Activated naive CD8-positive, alpha-beta T cell treated with anti-CD3 and anti-CD28 coated beads for 36 hours (primary cell): ENCODE results near the gene PPP6R3. TPM values are rescaled to one million over a fixed set of nuclear protein-coding genes. Genes with fewer than 3 reads are reported as not detected.
A peak's percentile ranks its signal among the peaks of the same experiment; 100 is the strongest.

ENCODE experiments used
- DNase-seq: peaks from one replicate; pipeline ENCODE4 v3.0.0; 2021
- H3K27ac Mint-ChIP-seq: one replicate; pipeline ENCODE4 v1.8.0; 2022; ENCODE audit warnings: mild to moderate bottlenecking, moderate library complexity, mixed read lengths
- H3K27me3 Mint-ChIP-seq: one replicate; pipeline ENCODE4 v1.8.0; 2022; ENCODE audit warnings: mild to moderate bottlenecking, mixed read lengths
- H3K36me3 Mint-ChIP-seq: one replicate; pipeline ENCODE4 v1.8.0; 2021; ENCODE audit warnings: mild to moderate bottlenecking, mixed read lengths
- H3K4me1 Mint-ChIP-seq: one replicate; pipeline ENCODE4 v1.8.0; 2021; ENCODE audit warnings: mixed read lengths
- H3K4me3 Mint-ChIP-seq: one replicate; pipeline ENCODE4 v1.8.0; 2022; ENCODE audit warnings: mild to moderate bottlenecking, moderate library complexity, mixed read lengths
- H3K9me3 Mint-ChIP-seq: one replicate; pipeline ENCODE4 v1.8.0; 2022; ENCODE audit warnings: mixed read lengths
- total RNA-seq, 2 experiments: library from RNA; stranded (reverse); gene quantifications; one replicate each; pipeline ENCODE4 v1.2.3, GENCODE V29; 2021

Gene PPP6R3, protein sequence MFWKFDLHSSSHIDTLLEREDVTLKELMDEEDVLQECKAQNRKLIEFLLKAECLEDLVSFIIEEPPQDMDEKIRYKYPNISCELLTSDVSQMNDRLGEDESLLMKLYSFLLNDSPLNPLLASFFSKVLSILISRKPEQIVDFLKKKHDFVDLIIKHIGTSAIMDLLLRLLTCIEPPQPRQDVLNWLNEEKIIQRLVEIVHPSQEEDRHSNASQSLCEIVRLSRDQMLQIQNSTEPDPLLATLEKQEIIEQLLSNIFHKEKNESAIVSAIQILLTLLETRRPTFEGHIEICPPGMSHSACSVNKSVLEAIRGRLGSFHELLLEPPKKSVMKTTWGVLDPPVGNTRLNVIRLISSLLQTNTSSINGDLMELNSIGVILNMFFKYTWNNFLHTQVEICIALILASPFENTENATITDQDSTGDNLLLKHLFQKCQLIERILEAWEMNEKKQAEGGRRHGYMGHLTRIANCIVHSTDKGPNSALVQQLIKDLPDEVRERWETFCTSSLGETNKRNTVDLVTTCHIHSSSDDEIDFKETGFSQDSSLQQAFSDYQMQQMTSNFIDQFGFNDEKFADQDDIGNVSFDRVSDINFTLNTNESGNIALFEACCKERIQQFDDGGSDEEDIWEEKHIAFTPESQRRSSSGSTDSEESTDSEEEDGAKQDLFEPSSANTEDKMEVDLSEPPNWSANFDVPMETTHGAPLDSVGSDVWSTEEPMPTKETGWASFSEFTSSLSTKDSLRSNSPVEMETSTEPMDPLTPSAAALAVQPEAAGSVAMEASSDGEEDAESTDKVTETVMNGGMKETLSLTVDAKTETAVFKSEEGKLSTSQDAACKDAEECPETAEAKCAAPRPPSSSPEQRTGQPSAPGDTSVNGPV
- total RNA-seq: 100 to 1,000 TPM; 122 to 123 TPM

DNA sequence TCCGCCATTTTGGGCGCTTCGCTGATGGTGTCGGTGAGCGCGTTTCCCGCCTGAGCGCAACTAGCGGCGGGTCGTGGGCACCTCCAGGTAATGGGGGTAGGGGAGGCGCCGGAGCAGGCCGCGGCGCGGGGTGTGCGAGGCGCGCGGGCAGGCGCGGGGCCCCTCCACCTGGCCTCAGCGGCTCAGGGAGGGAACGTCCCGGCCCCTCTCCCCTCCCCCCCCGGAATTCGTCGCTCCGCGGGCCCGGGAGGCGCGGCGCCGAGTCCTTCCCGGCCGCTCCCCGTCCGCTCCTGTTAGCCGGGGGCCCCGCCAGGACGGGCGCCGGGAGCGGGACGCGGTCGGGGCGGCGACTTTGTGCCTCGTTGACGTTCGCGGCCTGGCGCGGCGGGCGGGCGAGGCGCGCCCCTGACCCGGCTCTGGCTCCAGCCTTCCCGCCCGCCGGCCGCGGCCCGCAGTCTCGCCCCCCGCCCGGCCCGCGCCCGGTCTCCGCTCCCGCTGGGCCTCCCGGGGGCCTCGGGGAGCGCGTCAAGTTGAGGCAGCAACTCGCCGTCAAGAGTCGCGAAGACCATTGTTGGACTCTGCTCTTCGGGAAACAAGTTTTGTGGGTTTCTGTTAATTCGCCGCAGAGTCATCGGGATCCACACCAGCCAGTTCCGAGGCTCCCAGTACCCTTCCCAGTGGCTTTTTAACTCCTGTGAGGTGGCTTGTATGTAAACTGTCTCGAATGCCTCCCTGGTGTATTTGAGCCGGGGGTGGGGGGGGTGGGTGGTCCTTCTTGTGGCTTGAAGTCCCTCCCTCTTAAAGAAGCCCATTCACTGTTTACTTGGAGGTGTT, at the start of gene PPP6R3:
TSS of gene PPP6R3 (plus strand) at position 12 of the 834 bp plus-strand sequence. CDS start 76,913 bp downstream, outside the sequence.
- H3K4me1 Mint-ChIP-seq: peaks cover 38% of the 10 kb centered on the region
- H3K36me3 Mint-ChIP-seq: peaks cover 23% of the 10 kb centered on the region

GRCh38 chr11:68411501-68411991, 49.0 kb upstream of the PPP6R3 start:
- Mint-ChIP-seq H3K36me3 (peaks cover 3% of the 10 kb centered on the region), H3K4me3 (no peak overlapping the region), H3K9me3 (no peaks in the 10 kb centered on the region), H3K27me3 (no peaks in the 10 kb centered on the region), H3K4me1 (no peaks in the 10 kb centered on the region), H3K27ac (no peak overlapping the region)
- DNase-seq: no peak

More for the DNA sequence above, at the start of gene PPP6R3:
- Mint-ChIP-seq H3K27ac (peak within 1 kb of the TSS; percentile 92), H3K27me3 (peaks cover 6% of the 10 kb centered on the region), H3K4me3 (peak within 1 kb of the TSS; percentile 98), H3K9me3 (no peaks in the 10 kb centered on the region)
- no peak for DNase-seq

DNA sequence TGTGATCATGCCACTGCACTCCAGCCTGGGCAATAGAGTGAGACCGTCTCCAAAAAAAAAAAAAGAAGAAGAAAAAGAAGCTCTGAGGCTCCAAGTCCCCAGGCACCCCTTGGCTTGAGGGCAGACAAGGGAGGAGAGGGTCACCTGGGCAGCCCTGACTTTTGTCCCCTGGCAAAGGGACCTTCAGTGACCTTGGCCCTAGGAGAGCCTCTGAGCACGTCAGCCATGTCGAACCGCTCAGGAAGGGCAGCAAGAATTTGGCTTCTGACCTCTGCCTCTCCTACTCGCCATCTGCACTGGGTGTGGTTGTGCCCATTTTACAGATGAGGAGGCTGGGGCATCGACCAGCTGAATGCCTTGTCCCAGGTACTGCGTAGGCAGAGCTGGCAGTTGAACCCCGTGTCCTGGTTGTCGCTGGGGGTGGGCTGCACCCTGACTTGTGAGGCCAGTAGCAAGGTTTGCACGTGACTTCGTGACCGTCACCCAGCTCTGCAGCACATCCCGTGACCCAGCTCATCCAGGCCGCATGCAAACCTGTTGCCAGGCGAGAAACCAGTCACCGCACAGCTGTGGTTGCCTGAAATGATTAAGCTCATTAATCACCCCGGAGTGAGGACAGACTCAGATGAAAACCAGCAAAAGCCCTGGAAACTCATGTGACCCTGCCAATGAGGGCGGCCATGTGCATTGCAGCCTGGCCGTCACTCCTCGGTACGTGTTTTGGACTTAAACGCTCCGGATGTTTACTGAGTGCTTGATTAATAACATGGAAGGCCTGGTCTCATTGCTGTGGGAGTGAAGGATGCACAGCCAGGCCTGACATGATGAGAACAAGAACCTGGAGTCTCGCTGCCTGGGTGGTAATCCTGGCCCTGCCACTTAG, 47.7 kb upstream of the PPP6R3 start:
- H3K4me1 Mint-ChIP-seq: no peaks in the 10 kb centered on the region
- H3K27ac Mint-ChIP-seq: no peak overlapping the region
- peaks cover 2% of the 10 kb centered on the region for H3K36me3 Mint-ChIP-seq
- H3K27me3 Mint-ChIP-seq: no peaks in the 10 kb centered on the region
- DNase-seq: no peak
- H3K4me3 Mint-ChIP-seq: no peak overlapping the region
- no peaks in the 10 kb centered on the region for H3K9me3 Mint-ChIP-seq

DNA sequence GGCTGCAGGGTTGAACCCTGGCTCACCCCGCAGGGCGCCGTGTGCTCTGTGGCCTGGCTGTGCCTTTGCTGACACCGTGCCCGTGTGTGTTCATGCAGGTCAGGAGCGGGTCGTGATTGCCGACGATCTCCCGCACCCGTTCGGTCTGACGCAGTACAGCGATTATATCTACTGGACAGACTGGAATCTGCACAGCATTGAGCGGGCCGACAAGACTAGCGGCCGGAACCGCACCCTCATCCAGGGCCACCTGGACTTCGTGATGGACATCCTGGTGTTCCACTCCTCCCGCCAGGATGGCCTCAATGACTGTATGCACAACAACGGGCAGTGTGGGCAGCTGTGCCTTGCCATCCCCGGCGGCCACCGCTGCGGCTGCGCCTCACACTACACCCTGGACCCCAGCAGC, 47.0 kb upstream of the PPP6R3 start:
- H3K4me3 Mint-ChIP-seq: no peak overlapping the region
- no peaks in the 10 kb centered on the region for H3K4me1 Mint-ChIP-seq
- peaks cover under 1% of the 10 kb centered on the region for H3K36me3 Mint-ChIP-seq
- no peak for DNase-seq
- no peaks in the 10 kb centered on the region for H3K27me3 Mint-ChIP-seq
- no peak overlapping the region for H3K27ac Mint-ChIP-seq
- H3K9me3 Mint-ChIP-seq: no peaks in the 10 kb centered on the region

GRCh38 chr11:68414496-68415221, 45.9 kb upstream of the PPP6R3 start:
- DNase-seq: no peak
- H3K9me3 Mint-ChIP-seq: no peaks in the 10 kb centered on the region
- H3K4me1 Mint-ChIP-seq: no peaks in the 10 kb centered on the region
- no peaks in the 10 kb centered on the region for H3K36me3 Mint-ChIP-seq
- H3K4me3 Mint-ChIP-seq: no peak overlapping the region
- H3K27ac Mint-ChIP-seq: no peak overlapping the region
- H3K27me3 Mint-ChIP-seq: no peaks in the 10 kb centered on the region

- no peaks in the 10 kb centered on the region for H3K4me1 Mint-ChIP-seq
- no peak overlapping the region for H3K27ac Mint-ChIP-seq
- no peak for DNase-seq
Measured at GRCh38 chr11:68416070-68416578, 44.4 kb upstream of the PPP6R3 start.

GRCh38 chr11:68418648-68419047, 41.9 kb upstream of the PPP6R3 start:
- Mint-ChIP-seq H3K4me1 (no peaks in the 10 kb centered on the region), H3K9me3 (no peaks in the 10 kb centered on the region), H3K27me3 (no peaks in the 10 kb centered on the region), H3K27ac (no peak overlapping the region), H3K4me3 (no peak overlapping the region), H3K36me3 (peaks cover 5% of the 10 kb centered on the region)
- no peak for DNase-seq

More at GRCh38 chr11:68416070-68416578, 44.4 kb upstream of the PPP6R3 start:
- H3K36me3 Mint-ChIP-seq: peaks cover 5% of the 10 kb centered on the region
- H3K27me3 Mint-ChIP-seq: no peaks in the 10 kb centered on the region
- H3K4me3 Mint-ChIP-seq: no peak overlapping the region
- no peaks in the 10 kb centered on the region for H3K9me3 Mint-ChIP-seq

DNA sequence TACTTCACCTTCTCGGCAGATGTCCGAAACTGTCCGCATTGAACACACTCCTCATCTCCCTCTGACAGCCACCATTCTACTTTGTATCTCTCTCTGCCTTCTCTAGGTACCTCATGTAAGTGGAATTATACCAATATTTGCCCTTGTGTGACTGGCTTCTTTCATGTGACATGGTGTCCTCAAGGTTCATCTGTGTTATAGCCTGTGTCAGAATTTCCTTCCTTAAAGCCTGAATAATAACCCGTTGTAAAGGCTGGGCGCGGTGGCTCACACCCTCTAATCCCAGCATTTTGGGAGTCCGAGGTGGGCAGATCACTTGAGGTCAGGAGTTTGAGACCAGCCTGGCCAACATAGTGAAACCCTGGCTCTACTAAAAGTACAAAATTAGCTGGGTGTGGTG, 40.4 kb upstream of the PPP6R3 start:
- Mint-ChIP-seq H3K4me3 (no peak overlapping the region), H3K9me3 (no peaks in the 10 kb centered on the region), H3K4me1 (no peaks in the 10 kb centered on the region), H3K27ac (no peak overlapping the region), H3K36me3 (peaks cover 5% of the 10 kb centered on the region), H3K27me3 (no peaks in the 10 kb centered on the region)
- no peak for DNase-seq

GRCh38 chr11:68423481-68423880, 37.1 kb upstream of the PPP6R3 start:
- Mint-ChIP-seq H3K9me3 (peaks cover 2% of the 10 kb centered on the region), H3K27ac (no peak overlapping the region), H3K36me3 (peaks cover 18% of the 10 kb centered on the region), H3K4me3 (no peak overlapping the region), H3K4me1 (no peaks in the 10 kb centered on the region), H3K27me3 (no peaks in the 10 kb centered on the region)
- no peak for DNase-seq

DNA sequence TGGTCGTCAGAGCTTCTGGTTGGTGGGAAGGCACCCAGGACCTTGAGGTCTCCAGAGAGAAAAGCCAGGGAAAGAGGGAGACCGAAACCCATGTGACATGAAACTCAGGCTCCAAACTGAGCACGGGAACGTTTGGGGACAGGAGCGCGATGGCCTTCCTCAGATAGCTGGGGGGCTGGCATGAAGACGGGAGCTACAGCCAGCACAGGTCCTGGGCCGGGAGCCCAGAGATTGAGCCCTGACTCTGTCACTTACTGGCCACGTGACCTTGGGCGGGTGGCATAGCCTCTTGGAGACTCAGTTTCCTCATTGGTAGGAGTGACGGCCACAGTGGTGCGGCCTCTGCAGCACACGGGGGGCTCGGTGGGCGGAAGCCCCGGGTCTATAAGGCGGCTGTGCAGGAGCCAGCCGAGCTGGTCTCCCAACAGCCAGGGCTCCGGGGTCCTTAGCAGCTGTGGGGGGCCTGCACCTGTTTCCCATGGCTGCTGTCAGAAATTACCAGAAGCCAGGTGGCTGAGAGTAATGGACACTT, 36.4 kb upstream of the PPP6R3 start:
- H3K27ac Mint-ChIP-seq: no peak overlapping the region
- peaks cover 6% of the 10 kb centered on the region for H3K9me3 Mint-ChIP-seq
- no peaks in the 10 kb centered on the region for H3K4me1 Mint-ChIP-seq
- DNase-seq: no peak
- no peaks in the 10 kb centered on the region for H3K27me3 Mint-ChIP-seq
- no peak overlapping the region for H3K4me3 Mint-ChIP-seq
- peaks cover 23% of the 10 kb centered on the region for H3K36me3 Mint-ChIP-seq

DNA sequence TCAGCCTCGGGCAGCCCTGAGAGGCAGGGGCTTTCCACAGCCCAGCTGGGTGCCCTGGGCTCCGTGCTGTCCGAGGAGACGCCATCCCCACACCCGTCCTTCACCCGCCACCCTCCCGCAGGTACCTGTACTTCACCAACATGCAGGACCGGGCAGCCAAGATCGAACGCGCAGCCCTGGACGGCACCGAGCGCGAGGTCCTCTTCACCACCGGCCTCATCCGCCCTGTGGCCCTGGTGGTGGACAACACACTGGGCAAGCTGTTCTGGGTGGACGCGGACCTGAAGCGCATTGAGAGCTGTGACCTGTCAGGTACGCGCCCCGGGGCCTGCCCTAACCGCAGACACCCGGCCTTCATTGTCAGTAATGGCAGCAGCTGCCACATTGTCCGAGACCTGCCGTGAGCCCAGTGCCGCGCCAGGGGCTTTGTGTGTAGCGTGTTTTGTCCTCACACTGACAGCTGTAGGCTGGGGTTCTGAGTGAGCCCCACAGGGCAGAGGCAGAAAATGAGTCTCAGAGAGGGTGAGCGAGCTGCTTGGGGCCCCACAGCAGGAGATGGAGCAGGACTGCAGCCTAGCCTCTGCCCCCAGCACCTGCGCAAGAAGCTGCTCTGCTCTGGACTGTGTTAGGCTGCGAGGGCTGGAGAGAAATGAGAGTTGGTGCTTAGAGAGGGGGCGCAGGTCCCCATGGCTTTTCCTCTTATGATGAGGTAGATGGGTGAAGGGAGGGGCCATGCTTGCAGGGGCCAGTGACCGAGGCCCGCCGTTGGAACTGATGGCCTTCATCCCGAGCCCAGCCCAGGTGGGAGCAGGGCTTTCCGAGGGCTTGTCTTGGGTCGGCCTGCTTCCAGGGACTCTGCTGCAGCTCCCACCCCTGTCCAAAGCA, 35.3 kb upstream of the PPP6R3 start:
- H3K27me3 Mint-ChIP-seq: no peaks in the 10 kb centered on the region
- DNase-seq: no peak
- peaks cover 14% of the 10 kb centered on the region for H3K9me3 Mint-ChIP-seq
- no peak overlapping the region for H3K4me3 Mint-ChIP-seq
- H3K36me3 Mint-ChIP-seq: peaks cover 29% of the 10 kb centered on the region
- H3K4me1 Mint-ChIP-seq: no peaks in the 10 kb centered on the region
- no peak overlapping the region for H3K27ac Mint-ChIP-seq

GRCh38 chr11:68425866-68426380, 34.6 kb upstream of the PPP6R3 start:
- H3K36me3 Mint-ChIP-seq: peaks cover 36% of the 10 kb centered on the region
- H3K27ac Mint-ChIP-seq: no peak overlapping the region
- H3K27me3 Mint-ChIP-seq: no peaks in the 10 kb centered on the region
- H3K9me3 Mint-ChIP-seq: peaks cover 14% of the 10 kb centered on the region
- H3K4me3 Mint-ChIP-seq: no peak overlapping the region
- no peak for DNase-seq
- H3K4me1 Mint-ChIP-seq: no peaks in the 10 kb centered on the region
